Measurements from ENCODE around the gene BEND3. TPM values are rescaled to one million over a fixed set of nuclear protein-coding genes. Genes with fewer than 3 reads are reported as not detected.

BEND3 gene
- total RNA-seq, 4 donors from 2014 or later: 2.6 to 8.3 (median 6.1) TPM

DNA sequence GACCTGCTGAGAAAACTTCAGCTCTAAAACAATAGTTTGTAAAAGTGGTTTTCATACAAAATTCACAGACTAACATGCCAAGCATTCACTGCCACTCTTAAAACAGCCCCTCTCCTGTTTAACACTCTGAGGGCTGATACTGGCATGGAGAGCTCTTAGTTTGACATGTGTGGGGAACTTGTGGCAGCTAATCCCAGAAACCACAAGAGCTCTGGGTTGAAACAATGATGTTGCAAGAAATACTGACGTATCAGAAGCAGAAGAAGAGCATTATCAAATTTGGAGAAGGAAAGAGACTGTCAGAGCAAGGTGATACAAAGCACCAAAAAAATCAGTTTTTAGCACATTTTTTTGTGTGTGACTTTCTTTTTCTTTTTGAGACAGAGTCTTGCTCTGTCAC, 5.1 kb downstream of the BEND3 start:
- H3K4me1 ChIP-seq: peaks cover 0 to 7% (median 0%) of the 10 kb centered on the region in 4 donors
- TF ChIP-seq POLR2A (IDR thresholded peaks at IDR 0.05): no peak
- TF ChIP-seq, protein P1, sequence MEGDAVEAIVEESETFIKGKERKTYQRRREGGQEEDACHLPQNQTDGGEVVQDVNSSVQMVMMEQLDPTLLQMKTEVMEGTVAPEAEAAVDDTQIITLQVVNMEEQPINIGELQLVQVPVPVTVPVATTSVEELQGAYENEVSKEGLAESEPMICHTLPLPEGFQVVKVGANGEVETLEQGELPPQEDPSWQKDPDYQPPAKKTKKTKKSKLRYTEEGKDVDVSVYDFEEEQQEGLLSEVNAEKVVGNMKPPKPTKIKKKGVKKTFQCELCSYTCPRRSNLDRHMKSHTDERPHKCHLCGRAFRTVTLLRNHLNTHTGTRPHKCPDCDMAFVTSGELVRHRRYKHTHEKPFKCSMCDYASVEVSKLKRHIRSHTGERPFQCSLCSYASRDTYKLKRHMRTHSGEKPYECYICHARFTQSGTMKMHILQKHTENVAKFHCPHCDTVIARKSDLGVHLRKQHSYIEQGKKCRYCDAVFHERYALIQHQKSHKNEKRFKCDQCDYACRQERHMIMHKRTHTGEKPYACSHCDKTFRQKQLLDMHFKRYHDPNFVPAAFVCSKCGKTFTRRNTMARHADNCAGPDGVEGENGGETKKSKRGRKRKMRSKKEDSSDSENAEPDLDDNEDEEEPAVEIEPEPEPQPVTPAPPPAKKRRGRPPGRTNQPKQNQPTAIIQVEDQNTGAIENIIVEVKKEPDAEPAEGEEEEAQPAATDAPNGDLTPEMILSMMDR (IDR thresholded peaks at IDR 0.05): no peak
- H3K9me3 ChIP-seq: no peaks in the 10 kb centered on the region
- no peak for DNase-seq
- no peaks in the 10 kb centered on the region for H3K36me3 ChIP-seq
- no peak overlapping the region for H3K4me3 ChIP-seq
- no peaks in the 10 kb centered on the region for H3K27me3 ChIP-seq
- H3K27ac ChIP-seq: no peak overlapping the region

DNA sequence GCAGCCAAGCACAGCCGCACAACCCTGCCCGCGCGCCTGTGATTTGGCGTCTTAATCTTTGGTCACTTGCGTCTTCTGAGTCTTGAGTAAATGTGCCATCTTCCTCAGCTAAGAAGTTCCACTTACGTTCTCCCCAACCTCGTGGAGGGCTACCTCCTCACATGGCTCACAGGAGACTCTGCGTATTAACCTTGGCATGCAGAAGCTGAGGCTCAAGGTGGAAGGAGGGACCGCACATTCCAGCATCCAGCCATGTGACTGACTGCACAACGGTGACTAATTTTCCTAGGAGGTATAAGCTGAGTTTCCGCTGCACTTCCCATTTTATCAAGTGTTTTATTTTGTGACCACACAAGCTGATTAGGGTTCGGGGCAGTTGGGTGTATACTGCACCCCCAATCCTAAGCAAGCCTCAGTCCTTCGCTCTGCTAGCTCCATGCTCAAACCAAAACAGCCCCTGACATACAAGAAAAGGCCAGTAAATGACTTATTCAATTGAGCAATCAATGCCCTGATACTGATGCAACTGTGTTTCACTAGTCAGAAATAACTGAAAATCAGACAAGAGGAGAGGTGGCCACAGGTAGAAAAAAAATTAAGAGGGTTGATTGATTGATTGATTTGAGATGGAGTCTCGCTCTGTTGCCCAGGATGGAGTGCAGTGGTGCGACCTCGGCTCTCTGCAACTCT, 7.0 kb downstream of the BEND3 start:
- Histone ChIP-seq H3K27me3 (no peaks in the 10 kb centered on the region), H3K27ac (no peak overlapping the region), H3K36me3 (no peaks in the 10 kb centered on the region), H3K4me3 (no peak overlapping the region), H3K9me3 (no peaks in the 10 kb centered on the region), H3K4me1 (no peaks in the 10 kb centered on the region)
- peak in 1 of 3 donors; percentile 7 for DNase-seq
- no peak for TF ChIP-seq POLR2A (IDR thresholded peaks at IDR 0.05)
- TF ChIP-seq, protein P1 (IDR thresholded peaks at IDR 0.05): no peak

DNA sequence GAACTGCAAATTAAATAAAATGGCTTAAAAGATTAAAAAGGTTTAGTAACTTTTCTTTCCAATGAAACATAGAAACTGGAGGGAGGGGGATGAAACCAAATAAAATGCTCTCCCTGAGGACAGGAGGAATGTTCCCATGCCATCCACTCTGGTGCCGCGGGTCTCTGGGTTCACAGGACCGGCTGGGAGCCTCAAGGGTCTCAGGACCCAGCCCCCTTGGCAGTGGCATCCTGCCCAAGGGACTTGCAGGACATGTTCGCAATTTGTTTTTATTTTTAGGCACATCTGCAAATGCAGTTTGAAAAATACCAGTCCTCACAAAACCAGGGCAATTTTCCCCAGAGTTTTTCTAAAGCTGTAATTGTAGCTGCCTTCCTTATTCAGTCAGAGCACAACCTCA, 7.5 kb downstream of the BEND3 start:
- Histone ChIP-seq H3K4me1 (no peaks in the 10 kb centered on the region), H3K27ac (no peak overlapping the region), H3K9me3 (no peaks in the 10 kb centered on the region), H3K27me3 (no peaks in the 10 kb centered on the region), H3K36me3 (no peaks in the 10 kb centered on the region), H3K4me3 (no peak overlapping the region)
- DNase-seq: peak in 1 of 3 donors; percentile 36
- no peak for TF ChIP-seq POLR2A (IDR thresholded peaks at IDR 0.05)
- TF ChIP-seq, protein P1 (IDR thresholded peaks at IDR 0.05): no peak

DNA sequence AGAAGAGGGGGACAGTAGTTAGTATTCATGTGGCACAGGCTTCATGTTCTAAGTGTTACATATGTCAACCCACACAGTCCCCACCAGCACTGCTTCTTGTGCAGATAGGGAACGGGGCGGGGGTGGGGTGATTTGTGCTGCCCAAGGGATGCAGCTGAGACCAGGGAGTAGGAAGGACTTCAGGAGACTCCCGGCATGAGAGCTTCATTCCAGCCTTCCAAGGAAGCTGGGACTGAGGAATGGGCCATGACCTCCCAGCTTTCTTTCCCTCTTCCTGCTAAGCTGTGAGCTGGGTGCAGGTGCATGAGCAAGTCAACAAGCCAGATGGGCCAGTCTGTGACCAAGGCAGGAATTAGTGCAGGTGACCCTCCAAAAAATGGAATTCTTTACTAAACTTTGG, 9.2 kb downstream of the BEND3 start:
- TF ChIP-seq, protein P1 (IDR thresholded peaks at IDR 0.05): no peak
- TF ChIP-seq POLR2A (IDR thresholded peaks at IDR 0.05): no peak
- H3K36me3 ChIP-seq: no peaks in the 10 kb centered on the region
- no peaks in the 10 kb centered on the region for H3K27me3 ChIP-seq
- peak in 1 of 3 donors; percentile 11 for DNase-seq
- H3K27ac ChIP-seq: no peak overlapping the region
- no peak overlapping the region for H3K4me3 ChIP-seq
- no peaks in the 10 kb centered on the region for H3K4me1 ChIP-seq
- no peaks in the 10 kb centered on the region for H3K9me3 ChIP-seq

DNA sequence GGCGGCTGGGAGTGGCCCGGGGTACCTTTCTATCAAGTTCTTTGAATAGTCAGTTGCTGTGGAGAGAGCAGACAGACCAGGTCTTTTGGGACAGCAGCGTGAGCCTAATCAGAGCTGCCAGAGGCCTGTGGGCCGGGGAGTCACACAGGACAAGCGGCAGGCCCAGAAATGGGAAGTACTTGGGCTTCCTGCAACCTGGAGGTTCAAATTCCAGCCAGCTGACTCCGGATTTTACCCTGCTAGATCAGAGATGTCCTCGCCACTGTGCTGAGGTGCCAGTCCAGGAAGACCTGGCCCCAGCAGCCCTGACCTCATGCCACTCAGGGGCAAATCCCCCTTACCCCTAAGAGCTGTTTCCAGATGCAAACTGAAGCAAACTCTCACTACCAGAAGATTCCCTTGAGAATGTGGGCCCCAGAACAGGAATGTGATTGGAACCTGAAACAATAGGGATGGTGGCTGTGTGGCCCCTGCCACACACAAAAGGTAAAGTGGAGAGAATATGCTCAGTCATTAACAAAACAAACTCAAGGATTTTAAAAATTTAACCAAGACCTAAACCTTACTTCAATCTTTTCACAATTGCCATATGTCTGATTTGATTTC, 9.7 kb downstream of the BEND3 start:
- DNase-seq: peak in 1 of 3 donors; percentile 35
- TF ChIP-seq, protein P1 (IDR thresholded peaks at IDR 0.05): no peak
- TF ChIP-seq POLR2A (IDR thresholded peaks at IDR 0.05): no peak
- Histone ChIP-seq H3K9me3 (no peaks in the 10 kb centered on the region), H3K4me1 (no peaks in the 10 kb centered on the region), H3K4me3 (no peak overlapping the region), H3K36me3 (no peaks in the 10 kb centered on the region), H3K27ac (no peak overlapping the region), H3K27me3 (no peaks in the 10 kb centered on the region)

All from Peyer's patch (tissue), 4 donors.